Activated CD4-positive, alpha-beta memory T cell treated with anti-CD3 and anti-CD28 coated beads for 36 hours (primary cell): ENCODE results near the gene ASAP2. TPM values are rescaled to one million over a fixed set of nuclear protein-coding genes. Genes with fewer than 3 reads are reported as not detected.
"Not testable (repeated sequence)": the region's sequence is repeated elsewhere in the genome, so short reads cannot be mapped to it uniquely, and the experiment has no call there.

Source experiments
- CTCF ChIA-PET: fragments of 350-600 bp; sonication (Branson Sonifier 250); formaldehyde crosslinking; loops from one replicate; lab custom pipeline; 2021; ENCODE audit warnings: antibody characterized with exemption, inconsistent platforms; lab: Charles Lee
- POLR2A ChIA-PET: fragments of 350-600 bp; sonication (Branson Sonifier 250); formaldehyde crosslinking; loops from one replicate; lab custom pipeline; 2021; ENCODE audit warnings: antibody characterized with exemption; lab: Charles Lee
- DNase-seq: peaks from one replicate; pipeline ENCODE4 v3.0.0-alpha.2; 2020
- H3K27ac Mint-ChIP-seq: one replicate; pipeline ENCODE4 v1.8.0; 2021; ENCODE audit warnings: mixed read lengths
- H3K27me3 Mint-ChIP-seq: one replicate; pipeline ENCODE4 v1.8.0; 2021; ENCODE audit warnings: mixed read lengths
- H3K36me3 Mint-ChIP-seq: one replicate; pipeline ENCODE4 v1.8.0; 2021; ENCODE audit warnings: mixed read lengths
- H3K4me1 Mint-ChIP-seq: one replicate; pipeline ENCODE4 v1.8.0; 2021; ENCODE audit warnings: low read depth, mixed read lengths
- H3K4me3 Mint-ChIP-seq: one replicate; pipeline ENCODE4 v1.8.0; 2021; ENCODE audit warnings: mild to moderate bottlenecking, mixed read lengths
- H3K9me3 Mint-ChIP-seq: one replicate; pipeline ENCODE4 v1.8.0; 2021; ENCODE audit warnings: mixed read lengths
- intact Hi-C: fragments of 100-400 bp; cut with micrococcal nuclease; formaldehyde crosslinking; loops from one replicate; pipeline ENCODE4 v1.15.1; 2023
- total RNA-seq, 2 experiments: library from RNA; stranded (reverse); gene quantifications; one replicate each; pipeline ENCODE4 v1.2.3, GENCODE V29; 2021

ASAP2 gene
- total RNA-seq, 2 experiments from 2014 or later: 0.26 to 0.97 TPM

GRCh38 chr2:9266711-9267110, 60.1 kb downstream of the ASAP2 start:
- intact Hi-C loops: no loop called here
- Mint-ChIP-seq H3K9me3 (no peaks in the 10 kb centered on the region), H3K27me3 (peaks cover 3% of the 10 kb centered on the region), H3K27ac (no peak overlapping the region), H3K4me1 (no peaks in the 10 kb centered on the region), H3K4me3 (no peak overlapping the region), H3K36me3 (no peaks in the 10 kb centered on the region)
- DNase-seq: no peak
- CTCF ChIA-PET: no interaction called here
- POLR2A ChIA-PET: no interaction called here

GRCh38 chr2:9267286-9267685, 60.7 kb downstream of the ASAP2 start:
- H3K4me3 Mint-ChIP-seq, H3K9me3 Mint-ChIP-seq, H3K27me3 Mint-ChIP-seq, H3K27ac Mint-ChIP-seq, CTCF ChIA-PET, intact Hi-C loops, POLR2A ChIA-PET, H3K36me3 Mint-ChIP-seq, DNase-seq, H3K4me1 Mint-ChIP-seq: not testable (repeated sequence)

- H3K27ac Mint-ChIP-seq: no peak overlapping the region
- ChIA-PET CTCF (no interaction called here), POLR2A (no interaction called here)
- H3K9me3 Mint-ChIP-seq: no peaks in the 10 kb centered on the region
- H3K36me3 Mint-ChIP-seq: no peaks in the 10 kb centered on the region
- H3K27me3 Mint-ChIP-seq: peaks cover 3% of the 10 kb centered on the region
- DNase-seq: no peak
- intact Hi-C loops: no loop called here
- no peaks in the 10 kb centered on the region for H3K4me1 Mint-ChIP-seq
- H3K4me3 Mint-ChIP-seq: no peak overlapping the region
These were observed 61.9 kb downstream of the ASAP2 start for GRCh38 chr2:9268301-9269080.

- POLR2A ChIA-PET: no interaction called here
- Mint-ChIP-seq H3K4me3 (no peak overlapping the region), H3K27me3 (peaks cover 4% of the 10 kb centered on the region), H3K4me1 (no peaks in the 10 kb centered on the region), H3K9me3 (no peaks in the 10 kb centered on the region), H3K27ac (no peak overlapping the region), H3K36me3 (no peaks in the 10 kb centered on the region)
- DNase-seq: no peak
- intact Hi-C loops: no loop called here
- CTCF ChIA-PET: no interaction called here
These were observed 62.7 kb downstream of the ASAP2 start for GRCh38 chr2:9269295-9269694.

- peaks cover 4% of the 10 kb centered on the region for H3K27me3 Mint-ChIP-seq
- DNase-seq: no peak
- H3K4me3 Mint-ChIP-seq: no peak overlapping the region
These were observed 63.2 kb downstream of the ASAP2 start for GRCh38 chr2:9269695-9270360.

GRCh38 chr2:9271091-9271490, 64.5 kb downstream of the ASAP2 start:
- Mint-ChIP-seq H3K27ac (no peak overlapping the region), H3K4me3 (no peak overlapping the region), H3K4me1 (no peaks in the 10 kb centered on the region), H3K9me3 (no peaks in the 10 kb centered on the region), H3K27me3 (peaks cover 8% of the 10 kb centered on the region), H3K36me3 (no peaks in the 10 kb centered on the region)
- ChIA-PET POLR2A (no interaction called here), CTCF (no interaction called here)
- intact Hi-C loops: no loop called here
- DNase-seq: no peak

More at GRCh38 chr2:9269695-9270360, 63.2 kb downstream of the ASAP2 start:
- H3K9me3 Mint-ChIP-seq: no peaks in the 10 kb centered on the region
- ChIA-PET CTCF (interaction anchor here (0.7 kb wide), 1 partner anchor 79 kb away, joined by 5 read pairs; no protein-coding TSS in a partner anchor), POLR2A (no interaction called here)
- H3K4me1 Mint-ChIP-seq: no peaks in the 10 kb centered on the region
- intact Hi-C loops: no loop called here
- no peaks in the 10 kb centered on the region for H3K36me3 Mint-ChIP-seq
- H3K27ac Mint-ChIP-seq: no peak overlapping the region

- Mint-ChIP-seq H3K4me1 (no peaks in the 10 kb centered on the region), H3K27ac (no peak overlapping the region), H3K36me3 (no peaks in the 10 kb centered on the region), H3K9me3 (no peaks in the 10 kb centered on the region), H3K27me3 (peaks cover 9% of the 10 kb centered on the region), H3K4me3 (no peak overlapping the region)
- ChIA-PET CTCF (no interaction called here), POLR2A (no interaction called here)
- no peak for DNase-seq
- intact Hi-C loops: no loop called here
These were observed 65.1 kb downstream of the ASAP2 start for GRCh38 chr2:9271691-9272090.

DNA sequence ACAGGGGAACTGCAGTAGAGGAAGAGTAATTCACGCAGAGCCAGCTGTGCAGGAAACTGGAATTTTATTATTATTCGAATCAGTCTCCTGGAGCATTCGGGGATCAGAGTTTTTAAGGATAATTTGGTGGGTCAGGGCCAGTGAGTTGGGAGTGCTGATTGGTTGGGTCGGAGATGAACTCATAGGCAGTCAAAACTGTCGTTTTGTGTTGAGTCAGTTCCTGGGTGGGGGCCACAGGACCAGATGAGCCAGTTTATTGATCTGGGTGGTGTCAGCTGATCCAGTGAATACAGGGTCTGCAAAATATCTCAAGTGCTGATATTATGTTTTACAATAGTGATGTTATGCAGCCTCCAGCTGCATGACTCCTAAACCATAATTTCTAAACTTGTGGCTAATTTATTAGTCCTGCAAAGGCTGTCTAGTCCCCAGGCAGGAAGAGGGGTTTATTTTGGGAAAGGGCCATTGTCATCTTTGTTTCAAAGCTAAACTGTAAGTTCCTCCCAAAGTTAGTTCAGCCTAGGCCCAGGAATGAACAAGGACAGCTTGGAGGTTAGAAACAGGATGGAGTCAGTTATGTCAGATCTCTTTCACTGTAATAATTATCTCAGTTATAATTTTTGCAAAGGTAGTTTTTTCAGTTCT, 67.0 kb downstream of the ASAP2 start:
- Mint-ChIP-seq H3K27me3 (peaks cover 13% of the 10 kb centered on the region), H3K36me3 (no peaks in the 10 kb centered on the region), H3K27ac (no peak overlapping the region), H3K9me3 (no peaks in the 10 kb centered on the region), H3K4me3 (no peak overlapping the region), H3K4me1 (no peaks in the 10 kb centered on the region)
- CTCF ChIA-PET: interaction anchor here (0.7 kb wide), 1 partner anchor 37 kb away, joined by 3 read pairs; no protein-coding TSS in a partner anchor
- POLR2A ChIA-PET: no interaction called here
- intact Hi-C loops: no loop called here
- DNase-seq: no peak

DNA sequence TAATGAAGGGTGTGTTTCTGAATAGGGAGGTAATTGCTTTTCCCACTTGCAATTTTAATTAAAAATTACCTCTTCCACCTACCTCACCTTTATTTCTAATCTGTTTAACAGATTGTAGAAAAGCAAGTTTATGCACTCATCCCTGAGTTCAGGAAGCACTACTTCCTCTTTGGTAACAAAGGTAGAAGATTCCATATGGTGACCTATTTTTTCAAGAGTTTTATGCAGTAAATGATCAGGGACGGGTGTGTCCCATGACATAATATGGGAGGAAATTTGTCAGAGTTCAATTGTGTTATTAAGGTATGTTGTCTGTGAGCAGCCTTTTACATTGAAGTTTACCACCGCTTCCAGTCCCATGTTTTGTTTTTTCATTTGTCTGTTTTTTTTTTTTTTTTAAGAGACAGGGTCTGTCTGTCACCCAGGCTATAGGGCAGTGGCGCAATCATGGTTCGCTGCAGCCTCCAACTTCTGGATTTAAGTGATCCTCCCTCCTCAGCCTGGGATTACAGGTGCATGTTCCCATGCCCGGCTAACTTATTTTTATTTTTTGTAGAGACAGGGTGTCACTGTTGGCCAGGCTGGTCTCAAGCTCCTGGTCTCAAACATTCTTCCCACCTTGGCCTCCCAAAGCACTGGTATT, 68.2 kb downstream of the ASAP2 start:
- Mint-ChIP-seq H3K9me3 (no peaks in the 10 kb centered on the region), H3K36me3 (no peaks in the 10 kb centered on the region), H3K27me3 (peaks cover 14% of the 10 kb centered on the region), H3K4me3 (no peak overlapping the region), H3K4me1 (no peaks in the 10 kb centered on the region), H3K27ac (no peak overlapping the region)
- no peak for DNase-seq
- intact Hi-C loops: no loop called here
- POLR2A ChIA-PET: no interaction called here
- CTCF ChIA-PET: interaction anchor here (0.7 kb wide), 1 partner anchor 23 kb away, joined by 6 read pairs; no protein-coding TSS in a partner anchor

DNA sequence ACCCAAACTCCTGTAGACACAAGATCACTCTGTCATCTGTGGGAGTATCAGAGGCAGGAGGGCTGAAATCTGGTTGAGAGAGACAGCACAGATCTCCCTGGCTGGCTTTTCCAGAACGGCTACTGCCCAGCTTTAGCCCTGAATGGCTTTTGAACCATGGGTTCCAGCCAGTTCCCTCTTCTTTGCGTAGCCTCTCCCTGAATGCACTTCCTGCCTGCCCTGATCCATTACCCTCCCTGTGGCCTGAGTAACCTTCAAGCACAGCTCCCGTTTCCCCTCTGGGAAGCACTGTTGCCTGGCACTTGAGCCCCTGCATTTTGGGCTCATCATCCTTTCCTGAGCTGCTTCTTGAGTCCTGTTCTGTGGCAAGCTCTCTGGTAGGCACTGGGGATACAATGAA, 68.8 kb downstream of the ASAP2 start:
- Mint-ChIP-seq H3K27ac (no peak overlapping the region), H3K4me1 (no peaks in the 10 kb centered on the region), H3K9me3 (no peaks in the 10 kb centered on the region), H3K27me3 (peaks cover 14% of the 10 kb centered on the region), H3K36me3 (no peaks in the 10 kb centered on the region), H3K4me3 (no peak overlapping the region)
- intact Hi-C loops: no loop called here
- ChIA-PET CTCF (no interaction called here), POLR2A (no interaction called here)
- DNase-seq: no peak

DNA sequence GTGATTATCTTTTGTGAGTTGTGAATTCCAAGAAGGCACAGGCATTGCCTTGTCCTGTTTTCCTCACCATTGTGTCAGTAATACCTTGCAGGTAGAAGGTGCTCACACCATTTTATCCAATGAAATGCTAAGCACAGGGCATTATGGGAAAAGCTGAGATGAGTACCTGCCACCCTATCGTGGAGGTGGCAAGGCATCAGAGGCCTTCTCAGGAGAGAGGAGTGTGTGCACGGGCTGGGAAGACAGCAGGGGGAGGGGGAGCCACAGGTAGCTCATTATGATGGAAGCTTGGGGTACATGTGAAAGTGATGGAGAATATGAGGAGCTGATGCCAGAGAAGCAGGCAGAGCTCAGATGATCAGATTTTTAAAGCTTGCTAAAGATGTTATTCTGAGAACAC, 69.5 kb downstream of the ASAP2 start:
- intact Hi-C loops: no loop called here
- POLR2A ChIA-PET: no interaction called here
- DNase-seq: no peak
- Mint-ChIP-seq H3K27ac (no peak overlapping the region), H3K9me3 (no peaks in the 10 kb centered on the region), H3K27me3 (peaks cover 14% of the 10 kb centered on the region), H3K4me1 (no peaks in the 10 kb centered on the region), H3K4me3 (no peak overlapping the region), H3K36me3 (no peaks in the 10 kb centered on the region)
- CTCF ChIA-PET: no interaction called here

DNA sequence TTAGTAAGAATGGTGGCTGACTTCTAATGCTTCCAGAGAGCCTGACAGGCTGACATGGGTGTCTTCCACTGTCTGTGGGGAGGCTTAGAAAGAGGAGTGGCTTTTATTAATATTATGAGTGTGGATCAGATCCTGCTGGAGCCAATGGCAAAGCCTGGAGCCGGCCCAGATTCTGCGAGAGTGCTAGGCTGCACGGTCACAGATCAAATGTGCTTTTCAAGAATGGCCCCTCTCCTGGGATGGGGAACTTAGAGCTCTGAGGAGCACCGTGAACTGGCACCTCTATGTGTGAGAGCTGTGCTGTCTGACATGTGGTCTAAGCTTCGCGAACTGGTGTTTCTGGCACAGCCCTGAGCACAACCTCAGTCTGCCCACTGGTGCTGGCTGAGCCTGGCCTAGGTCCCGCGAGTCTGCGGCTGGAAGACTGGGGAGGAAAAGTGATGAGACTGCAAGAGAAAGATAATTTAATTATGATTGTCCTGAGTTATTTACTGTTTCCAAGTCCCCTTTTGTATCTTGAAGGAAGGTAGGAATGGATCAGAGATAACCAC, 70.4 kb downstream of the ASAP2 start:
- Mint-ChIP-seq H3K27ac (no peak overlapping the region), H3K4me3 (no peak overlapping the region), H3K4me1 (no peaks in the 10 kb centered on the region), H3K27me3 (peaks cover 14% of the 10 kb centered on the region), H3K9me3 (no peaks in the 10 kb centered on the region), H3K36me3 (no peaks in the 10 kb centered on the region)
- CTCF ChIA-PET: no interaction called here
- POLR2A ChIA-PET: no interaction called here
- no peak for DNase-seq
- intact Hi-C loops: no loop called here
